IMR-90 (cell line): ENCODE data around the gene SORL1. TPM values are rescaled to one million over a fixed set of nuclear protein-coding genes. Genes with fewer than 3 reads are reported as not detected.
A peak's percentile ranks its signal among the peaks of the same experiment; 100 is the strongest.

Source experiments
- ATAC-seq: fragments of 200-7000 bp; cut with Tn5 transposase; 2 replicates; pipeline ENCODE4 v1.9.1; 2020; ENCODE audit warnings: low read depth, mild to moderate bottlenecking, moderate library complexity
- BruUV-seq: library from RNA; stranded (reverse); fragments of 400-500 nt; replicated peaks from 2 replicates; lab custom pipeline; 2021; lab: Mats Ljungman, UMichigan
- CTCF ChIA-PET: fragments of 300-600 bp; formaldehyde crosslinking; extraction: SDS; loops from one replicate; lab custom pipeline; 2021; ENCODE audit warnings: antibody characterized with exemption; lab: Yijun Ruan, JAX
- POLR2A ChIA-PET: fragments of 300-600 bp; sonication (Branson Sonifier 250); formaldehyde crosslinking; loops from one replicate; lab custom pipeline; 2022; ENCODE audit warnings: antibody characterized with exemption; ENCODE audit not compliant: unreplicated experiment; lab: Charles Lee
- DNase-seq: peaks from one replicate; pipeline ENCODE4 v3.0.0; 2013
- H2AFZ ChIP-seq: replicated peaks from 2 replicates; pipeline ENCODE3; 2013; ENCODE audit warnings: low read length, mild to moderate bottlenecking; ENCODE audit not compliant: poor library complexity
- H2AK5ac ChIP-seq: 2 replicates; pipeline ENCODE4 v1.6.1; 2013; ENCODE audit warnings: low read depth, low read length, inconsistent platforms
- H2AK9ac ChIP-seq: replicated peaks from 2 replicates; pipeline ENCODE3; 2013; ENCODE audit warnings: mild to moderate bottlenecking, low read depth, low read length, moderate library complexity; ENCODE audit not compliant: poor library complexity
- H2BK120ac ChIP-seq: 2 replicates; pipeline ENCODE4 v1.6.1; 2013; ENCODE audit warnings: low read depth, low read length, inconsistent platforms
- H2BK15ac ChIP-seq: 3 replicates; pipeline ENCODE4 v1.6.1; 2013; ENCODE audit warnings: low read depth, low read length, inconsistent platforms
- H2BK20ac ChIP-seq: 2 replicates; pipeline ENCODE4 v1.6.1; 2013; ENCODE audit warnings: low read depth, mild to moderate bottlenecking, inconsistent platforms, low read length, moderate library complexity
- H2BK5ac ChIP-seq: 2 replicates; pipeline ENCODE4 v1.6.1; 2013; ENCODE audit warnings: mild to moderate bottlenecking, low read depth, low read length, inconsistent platforms; ENCODE audit not compliant: poor library complexity, severe bottlenecking
- H3K14ac ChIP-seq: replicated peaks from 2 replicates; pipeline ENCODE4 v1.6.1; 2013; ENCODE audit warnings: low read depth, low read length, inconsistent platforms
- H3K18ac ChIP-seq: 2 replicates; pipeline ENCODE4 v1.6.1; 2013; ENCODE audit warnings: low read depth, low read length, control low read depth
- H3K23ac ChIP-seq: 2 replicates; pipeline ENCODE4 v1.6.1; 2013; ENCODE audit warnings: low read depth, low read length, inconsistent platforms
- H3K27ac ChIP-seq: 2 replicates; pipeline ENCODE4 v1.5.1; 2013; ENCODE audit warnings: mild to moderate bottlenecking, control low read depth, low read length; ENCODE audit not compliant: insufficient read depth
- H3K27me3 ChIP-seq: 2 replicates; pipeline ENCODE4 v1.6.1; 2013; ENCODE audit warnings: low read length; ENCODE audit not compliant: control insufficient read depth, insufficient read depth
- H3K36me3 ChIP-seq: 2 replicates; pipeline ENCODE4 v1.6.1; 2013; ENCODE audit warnings: low read length, mixed read lengths; ENCODE audit not compliant: control insufficient read depth, insufficient read depth
- H3K4ac ChIP-seq: 2 replicates; pipeline ENCODE4 v1.6.1; 2013; ENCODE audit warnings: low read depth, low read length, inconsistent platforms
- H3K4me1 ChIP-seq: 2 replicates; pipeline ENCODE4 v1.6.1; 2013; ENCODE audit warnings: low read length, mixed read lengths; ENCODE audit not compliant: control insufficient read depth, insufficient read depth
- H3K4me2 ChIP-seq: 2 replicates; pipeline ENCODE4 v1.6.1; 2013; ENCODE audit warnings: low read depth, mild to moderate bottlenecking, control low read depth, low read length, moderate library complexity
- H3K4me3 ChIP-seq: 2 replicates; pipeline ENCODE4 v1.5.1; 2013; ENCODE audit warnings: low read depth, mild to moderate bottlenecking, control low read depth, low read length, moderate library complexity; ENCODE audit not compliant: insufficient read depth
- H3K56ac ChIP-seq: 2 replicates; pipeline ENCODE4 v1.6.1; 2013; ENCODE audit warnings: low read length, inconsistent platforms; ENCODE audit not compliant: insufficient read depth; ENCODE audit errors: extremely low read depth
- H3K79me1 ChIP-seq, 2 experiments: 2 replicates each; pipeline ENCODE4 v1.6.1; 2013; ENCODE audit warnings: low read length in 2 of 2, inconsistent platforms in 1 of 2, low read depth in 1 of 2
- H3K9ac ChIP-seq: 2 replicates; pipeline ENCODE4 v1.6.1; 2013; ENCODE audit warnings: low read depth, low read length, control low read depth
- H3K9me1 ChIP-seq: 2 replicates; pipeline ENCODE4 v1.6.1; 2013; ENCODE audit warnings: low read length, inconsistent platforms; ENCODE audit not compliant: insufficient read depth
- H3K9me3 ChIP-seq: 2 replicates; pipeline ENCODE4 v1.6.1; 2013; ENCODE audit warnings: low read length; ENCODE audit not compliant: control insufficient read depth, insufficient read depth
- H4K20me1 ChIP-seq: 2 replicates; pipeline ENCODE4 v1.6.1; 2013; ENCODE audit warnings: low read length, inconsistent platforms; ENCODE audit not compliant: insufficient read depth
- H4K5ac ChIP-seq: 2 replicates; pipeline ENCODE4 v1.6.1; 2013; ENCODE audit warnings: mild to moderate bottlenecking, low read depth, low read length, control low read depth
- H4K8ac ChIP-seq, 2 experiments: 2 replicates each; pipeline ENCODE4 v1.6.1; 2013; ENCODE audit warnings: low read depth in 2 of 2, low read length in 2 of 2, control low read depth in 1 of 2, inconsistent platforms in 1 of 2
- H4K91ac ChIP-seq: 2 replicates; pipeline ENCODE4 v1.6.1; 2013; ENCODE audit warnings: low read depth, low read length, inconsistent platforms; ENCODE audit not compliant: insufficient read depth
- BHLHE40 ChIP-seq: fragments of 150-350 bp; IDR thresholded peaks from 2 replicates; pipeline ENCODE4 v1.6.1; 2016; ENCODE audit warnings: mild to moderate bottlenecking, low read depth, low read length
- CEBPB ChIP-seq: IDR thresholded peaks from 2 replicates; pipeline ENCODE4 v1.6.1; 2012; ENCODE audit warnings: low read depth, low read length, improper control_type of control experiment
- FOS ChIP-seq: fragments of 150-350 bp; IDR thresholded peaks from 2 replicates; pipeline ENCODE4 v1.6.1; 2016; ENCODE audit warnings: low read depth, low read length
- MAFK ChIP-seq: IDR thresholded peaks from 2 replicates; pipeline ENCODE4 v1.6.1; 2012; ENCODE audit warnings: low read depth, low read length, improper control_type of control experiment
- MAZ ChIP-seq: IDR thresholded peaks from 2 replicates; pipeline ENCODE4 v1.6.1; 2012; ENCODE audit warnings: low read depth, mild to moderate bottlenecking, low read length, improper control_type of control experiment, moderate library complexity, borderline replicate concordance
- NFE2L2 ChIP-seq: fragments of 150-350 bp; IDR thresholded peaks from 2 replicates; pipeline ENCODE4 v1.6.1; 2016; ENCODE audit warnings: low read depth, mild to moderate bottlenecking, low read length
- POLR2A ChIP-seq: IDR thresholded peaks from 2 replicates; pipeline ENCODE4 v1.6.1; 2012; ENCODE audit warnings: mild to moderate bottlenecking, low read depth, low read length
- RFX5 ChIP-seq: IDR thresholded peaks from 2 replicates; pipeline ENCODE4 v1.8.0; 2012; ENCODE audit warnings: low read depth, mild to moderate bottlenecking, low read length, moderate library complexity
- SMC3 ChIP-seq: fragments of 150-350 bp; IDR thresholded peaks from 2 replicates; pipeline ENCODE4 v1.6.1; 2016; ENCODE audit warnings: low read depth, mild to moderate bottlenecking, antibody characterized with exemption, low read length, moderate library complexity
- USF2 ChIP-seq: fragments of 150-350 bp; IDR thresholded peaks from 2 replicates; pipeline ENCODE4 v1.6.1; 2017; ENCODE audit warnings: mild to moderate bottlenecking, antibody characterized with exemption, low read length, low read depth
- WGBS, 2 experiments: methylation state at CpG; one replicate each; pipeline versions ENCODE4 v1.1.5 to v1.1.7; 2013; ENCODE audit warnings: missing lambda C conversion rate in 2 of 2; ENCODE audit not compliant: insufficient read length in 1 of 2; ENCODE audit errors: extremely low coverage in 2 of 2; 5-methylcytosine and 5-hydroxymethylcytosine counted together
- dilution Hi-C: fragments of 300-500 bp; cut with HindIII; formaldehyde crosslinking; loops from one replicate; pipeline ENCODE4 v1.14.3; 2018; ENCODE audit warnings: low sequenced_read_pairs; ENCODE audit not compliant: unreplicated experiment
- in situ Hi-C: fragments of 300-500 bp; cut with MboI; formaldehyde crosslinking; loops from 3 replicates; pipeline ENCODE4 v1.14.3; 2019; ENCODE audit warnings: low sequenced_read_pairs, inconsistent platforms, mixed read lengths
- intact Hi-C: fragments of 100-400 bp; cut with micrococcal nuclease; formaldehyde crosslinking; loops from 2 replicates; pipeline ENCODE4 v1.10.0; 2022
- polyA plus RNA-seq, 3 experiments: library from polyadenylated mRNA; depleted of rRNA; stranded (reverse); fragments of >200 nt; gene quantifications; 2 replicates each; pipeline ENCODE4 v1.2.3, GENCODE V29; 2012; ENCODE audit warnings: low replicate concordance in 1 of 3
- total RNA-seq: library from RNA; depleted of rRNA; stranded (reverse); fragments of >200 nt; gene quantifications from 2 replicates; pipeline ENCODE4 v1.2.3, GENCODE V29; 2012
- TF ChIP-seq, protein P1 (sequence below): fragments of 150-350 bp; IDR thresholded peaks from 2 replicates; pipeline ENCODE4 v1.6.1; 2016; ENCODE audit warnings: low read depth, mild to moderate bottlenecking, low read length, moderate library complexity, borderline replicate concordance
- TF ChIP-seq, protein P2 (sequence below): conservative IDR thresholded peaks from 2 replicates; pipeline ENCODE4 v1.5.1; 2012; ENCODE audit warnings: mild to moderate bottlenecking, low read depth, low read length, improper control_type of control experiment

Gene SORL1
- total and polyA plus RNA-seq, 2 of the 4 experiments (the other 2 are of a cell fraction) = 1.0 to 2.0 TPM

GRCh38 chr11:121643479-121644186 is 191.5 kb downstream of the SORL1 start (continued):
- TF ChIP-seq FOS = no peak

GRCh38 chr11:121644187-121644512 is 192.0 kb downstream of the SORL1 start:
- no peaks in the 10 kb centered on the region for H4K20me1 ChIP-seq
- no peaks in the 10 kb centered on the region for H3K36me3 ChIP-seq
- WGBS, 2 experiments = 83% methylated on average over 2 of the region's 4 CpGs; no CpG with 5 or more reads in 1 of the 2 experiments
- ChIA-PET CTCF (interaction anchor here (1.0 kb wide), 1 partner anchor 9 kb away, joined by 4 read pairs; no protein-coding TSS in a partner anchor), POLR2A (interaction anchor here (2.4 kb wide), 1 partner anchor 11 kb away, joined by 5 read pairs; no protein-coding TSS in a partner anchor)
- H4K5ac ChIP-seq = no peak overlapping the region
- no peak overlapping the region; the same call in 1 of the 2 replicates for H3K14ac ChIP-seq
- DNase-seq = no peak
- no peaks in the 10 kb centered on the region for H3K9me3 ChIP-seq
- dilution Hi-C loops (no loop called here), intact Hi-C loops (no loop called here), in situ Hi-C loops (no loop called here)
- H2BK20ac ChIP-seq = peak overlapping the region; percentile 62; the same call in 1 of the 2 replicates
- H3K79me1 ChIP-seq = no peaks in the 10 kb centered on the region
- H3K4ac ChIP-seq = no peak overlapping the region; the same call in 1 of the 2 replicates
- H4K91ac ChIP-seq = no peak overlapping the region
- no peak overlapping the region for H3K9ac ChIP-seq
- H3K18ac ChIP-seq = peak overlapping the region; percentile 39; the same call in 1 of the 2 replicates
- peaks cover 3% of the 10 kb centered on the region; the same call in 1 of the 2 replicates for H3K4me1 ChIP-seq
- no peak overlapping the region for H4K8ac ChIP-seq
- 0 out of 2 replicates have a peak overlapping the region, but pooled peaks have one; percentile 13 for H2AK5ac ChIP-seq
- H2BK5ac ChIP-seq = no peak overlapping the region
- no peak overlapping the region for H3K4me3 ChIP-seq
- H2AK9ac ChIP-seq = no peak overlapping the region
- H3K9me1 ChIP-seq = peaks cover 3% of the 10 kb centered on the region
- peak overlapping the region; percentile 35; the same call in 1 of the 2 replicates for H2BK120ac ChIP-seq
- H3K4me2 ChIP-seq = no peak overlapping the region
- H2BK15ac ChIP-seq = peak overlapping the region; percentile 52; the same call in 2 of the 3 replicates
- H3K27ac ChIP-seq = no peak overlapping the region
- no peak overlapping the region for H3K23ac ChIP-seq
- no peak for ATAC-seq
- no peaks in the 10 kb centered on the region for H3K27me3 ChIP-seq
- BruUV-seq = no TSS peak
- H2AFZ ChIP-seq = no peak overlapping the region
- no peak overlapping the region for H3K56ac ChIP-seq
- TF ChIP-seq RFX5 (no peak), POLR2A (no peak), BHLHE40 (no peak), MAZ (no peak), NFE2L2 (no peak), FOS (no peak), MAFK (no peak), SMC3 (no peak), CEBPB (no peak), USF2 (no peak)
- TF ChIP-seq, protein P1, sequence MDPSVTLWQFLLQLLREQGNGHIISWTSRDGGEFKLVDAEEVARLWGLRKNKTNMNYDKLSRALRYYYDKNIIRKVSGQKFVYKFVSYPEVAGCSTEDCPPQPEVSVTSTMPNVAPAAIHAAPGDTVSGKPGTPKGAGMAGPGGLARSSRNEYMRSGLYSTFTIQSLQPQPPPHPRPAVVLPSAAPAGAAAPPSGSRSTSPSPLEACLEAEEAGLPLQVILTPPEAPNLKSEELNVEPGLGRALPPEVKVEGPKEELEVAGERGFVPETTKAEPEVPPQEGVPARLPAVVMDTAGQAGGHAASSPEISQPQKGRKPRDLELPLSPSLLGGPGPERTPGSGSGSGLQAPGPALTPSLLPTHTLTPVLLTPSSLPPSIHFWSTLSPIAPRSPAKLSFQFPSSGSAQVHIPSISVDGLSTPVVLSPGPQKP = no peak
- TF ChIP-seq, protein P2, sequence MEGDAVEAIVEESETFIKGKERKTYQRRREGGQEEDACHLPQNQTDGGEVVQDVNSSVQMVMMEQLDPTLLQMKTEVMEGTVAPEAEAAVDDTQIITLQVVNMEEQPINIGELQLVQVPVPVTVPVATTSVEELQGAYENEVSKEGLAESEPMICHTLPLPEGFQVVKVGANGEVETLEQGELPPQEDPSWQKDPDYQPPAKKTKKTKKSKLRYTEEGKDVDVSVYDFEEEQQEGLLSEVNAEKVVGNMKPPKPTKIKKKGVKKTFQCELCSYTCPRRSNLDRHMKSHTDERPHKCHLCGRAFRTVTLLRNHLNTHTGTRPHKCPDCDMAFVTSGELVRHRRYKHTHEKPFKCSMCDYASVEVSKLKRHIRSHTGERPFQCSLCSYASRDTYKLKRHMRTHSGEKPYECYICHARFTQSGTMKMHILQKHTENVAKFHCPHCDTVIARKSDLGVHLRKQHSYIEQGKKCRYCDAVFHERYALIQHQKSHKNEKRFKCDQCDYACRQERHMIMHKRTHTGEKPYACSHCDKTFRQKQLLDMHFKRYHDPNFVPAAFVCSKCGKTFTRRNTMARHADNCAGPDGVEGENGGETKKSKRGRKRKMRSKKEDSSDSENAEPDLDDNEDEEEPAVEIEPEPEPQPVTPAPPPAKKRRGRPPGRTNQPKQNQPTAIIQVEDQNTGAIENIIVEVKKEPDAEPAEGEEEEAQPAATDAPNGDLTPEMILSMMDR = no peak
